A549 (cell line): Measurements from ENCODE around the gene AFG3L2. TPM values are rescaled to one million over a fixed set of nuclear protein-coding genes. Genes with fewer than 3 reads are reported as not detected.

Experiments
- ATAC-seq, 2 experiments: fragments of 200-7000 bp in 1 of 2; fragments of >200 bp in 1 of 2; cut with Nextera tagmentation in 1 of 2; cut with Tn5 transposase in 1 of 2; 3 replicates each; pipeline versions ENCODE4 v1.8.0 to v1.9.1; 2018 to 2020; ENCODE audit warnings: mild to moderate bottlenecking in 1 of 2, moderate library complexity in 1 of 2
- CTCF ChIA-PET: fragments of 300-600 bp; sonication (Branson Sonifier 250); formaldehyde crosslinking; extraction: SDS; loops from one replicate; lab custom pipeline; 2021; ENCODE audit warnings: antibody characterized with exemption, inconsistent platforms; lab: Yijun Ruan, JAX
- POLR2A ChIA-PET: fragments of 350-600 bp; formaldehyde crosslinking; extraction: SDS; loops from one replicate; lab custom pipeline; 2021; ENCODE audit warnings: antibody characterized with exemption, inconsistent platforms; lab: Yijun Ruan, JAX
- DNase-seq, 2 experiments: peaks; one replicate each; pipeline versions ENCODE4 v3.0.0 to v3.0.0-alpha.2; 2011 to 2016; ENCODE audit warnings: low read depth in 1 of 2, low spot score in 1 of 2
- FAIRE-seq: peaks from 2 replicates; lab custom pipeline; 2011; peaks lifted over from hg19 to GRCh38; lab: Jason Lieb, UNC
- H3K27ac ChIP-seq, 2 experiments: fragments of >200 bp; sonication (Bioruptor Twin); formaldehyde crosslinking; 3 replicates each; pipeline ENCODE4 v1.5.1; 2016 to 2017
- H3K4me1 ChIP-seq: fragments of >200 bp; sonication (Bioruptor Twin); formaldehyde crosslinking; 3 replicates; pipeline ENCODE4 v1.6.1; 2016
- H3K4me2 ChIP-seq: fragments of >200 bp; sonication (Bioruptor Twin); formaldehyde crosslinking; 3 replicates; pipeline ENCODE4 v1.6.1; 2016
- H3K4me3 ChIP-seq: fragments of >200 bp; sonication (Bioruptor Twin); formaldehyde crosslinking; 3 replicates; pipeline ENCODE4 v1.5.1; 2016
- H3K9me3 ChIP-seq: fragments of >200 bp; sonication (Bioruptor Twin); formaldehyde crosslinking; 3 replicates; pipeline ENCODE4 v1.6.1; 2016
- BCL3 ChIP-seq: fragments of >200 bp; sonication (Bioruptor Twin); formaldehyde crosslinking; IDR thresholded peaks from 3 replicates; pipeline ENCODE4 v1.6.1; 2016
- CBX2 ChIP-seq: fragments of 200-600 bp; sonication (generic); IDR thresholded peaks from 2 replicates; pipeline ENCODE4 v1.6.1; 2016; ENCODE audit warnings: low read depth, mild to moderate bottlenecking, borderline replicate concordance
- CEBPB ChIP-seq, 2 experiments: fragments of >200 bp in 1 of 2; sonication (Bioruptor Twin) in 1 of 2; formaldehyde crosslinking in 1 of 2; IDR thresholded peaks; 2 replicates each; pipeline ENCODE4 v1.6.1; 2012 to 2016
- CHD2 ChIP-seq: fragments of 150-350 bp; IDR thresholded peaks from 2 replicates; pipeline ENCODE4 v1.6.1; 2014; ENCODE audit warnings: low read length; ENCODE audit not compliant: partially characterized antibody
- CHD4 ChIP-seq: fragments of 200-600 bp; sonication (generic); IDR thresholded peaks from 2 replicates; pipeline ENCODE4 v1.6.1; 2016; ENCODE audit warnings: antibody characterized with exemption, mild to moderate bottlenecking, borderline replicate concordance
- CTCF ChIP-seq: fragments of >200 bp; sonication (Bioruptor Twin); formaldehyde crosslinking; IDR thresholded peaks from 3 replicates; pipeline ENCODE4 v1.5.1; 2016
- E2F6 ChIP-seq: IDR thresholded peaks from 2 replicates; pipeline ENCODE4 v1.6.1; 2012; ENCODE audit warnings: low read depth, borderline replicate concordance
- EP300 ChIP-seq, 2 experiments: fragments of >200 bp; sonication (Bioruptor Twin); formaldehyde crosslinking; IDR thresholded peaks; 2 replicates in 1 of 2; 3 replicates in 1 of 2; pipeline ENCODE4 v1.6.1; 2016 to 2017
- ESRRA ChIP-seq: fragments of 150-350 bp; IDR thresholded peaks from 2 replicates; pipeline ENCODE4 v1.6.1; 2014; ENCODE audit warnings: mild to moderate bottlenecking, low read length, borderline replicate concordance
- FOSB ChIP-seq: fragments of 250-450 bp; sonication (Bioruptor Pico); IDR thresholded peaks from 2 replicates; pipeline ENCODE4 v1.5.0; 2020; ENCODE audit warnings: mild to moderate bottlenecking, moderate library complexity
- FOXS1 ChIP-seq: fragments of 250-450 bp; sonication (Bioruptor Pico); IDR thresholded peaks from 2 replicates; pipeline ENCODE4 v1.5.0; 2020; ENCODE audit warnings: mild to moderate bottlenecking, moderate library complexity
- HDAC2 ChIP-seq: fragments of 200-600 bp; sonication (generic); IDR thresholded peaks from 2 replicates; pipeline ENCODE4 v1.6.1; 2016
- HES2 ChIP-seq: fragments of >200 bp; sonication (Bioruptor Twin); formaldehyde crosslinking; IDR thresholded peaks from 2 replicates; pipeline ENCODE4 v1.6.1; 2016
- JUN ChIP-seq, 2 experiments: fragments of >200 bp; sonication (Bioruptor Twin); formaldehyde crosslinking; IDR thresholded peaks; 2 replicates in 1 of 2; 3 replicates in 1 of 2; pipeline ENCODE4 v1.6.1; 2016 to 2017
- JUNB ChIP-seq: fragments of >200 bp; sonication (Bioruptor Twin); formaldehyde crosslinking; IDR thresholded peaks from 2 replicates; pipeline ENCODE4 v1.6.1; 2016
- KDM1A ChIP-seq: fragments of 200-600 bp; sonication (generic); IDR thresholded peaks from 2 replicates; pipeline ENCODE4 v1.6.1; 2016; ENCODE audit warnings: low read depth, mild to moderate bottlenecking
- MAFK ChIP-seq: fragments of 450-650 bp; IDR thresholded peaks from 2 replicates; pipeline ENCODE4 v1.6.1; 2014; ENCODE audit not compliant: partially characterized antibody
- MYC ChIP-seq: IDR thresholded peaks from 2 replicates; pipeline ENCODE4 v1.6.1; 2012; ENCODE audit warnings: mild to moderate bottlenecking, inconsistent platforms, low read length, improper control_type of control experiment, borderline replicate concordance
- PBX3 ChIP-seq: IDR thresholded peaks from 2 replicates; pipeline ENCODE4 v1.6.1; 2012
- POLR2A ChIP-seq: IDR thresholded peaks from 2 replicates; pipeline ENCODE4 v1.6.1; 2012; ENCODE audit warnings: mild to moderate bottlenecking, low read length
- RCOR1 ChIP-seq: fragments of 150-350 bp; IDR thresholded peaks from 2 replicates; pipeline ENCODE4 v1.6.1; 2014; ENCODE audit warnings: antibody characterized with exemption, low read length, low read depth
- SREBF2 ChIP-seq: fragments of 450-650 bp; IDR thresholded peaks from 2 replicates; pipeline ENCODE4 v1.6.1; 2014; ENCODE audit warnings: mild to moderate bottlenecking, moderate library complexity
- TP53 ChIP-seq: fragments of 250-450 bp; sonication (Bioruptor Pico); IDR thresholded peaks from 2 replicates; pipeline ENCODE4 v1.5.0; 2021; ENCODE audit warnings: mild to moderate bottlenecking, moderate library complexity
- ZC3H11A ChIP-seq: fragments of 450-650 bp; IDR thresholded peaks from 2 replicates; pipeline ENCODE4 v1.6.1; 2014; ENCODE audit warnings: antibody characterized with exemption, mild to moderate bottlenecking
- ZFP36 ChIP-seq: fragments of 450-650 bp; IDR thresholded peaks from 2 replicates; pipeline ENCODE4 v1.6.1; 2014; ENCODE audit warnings: borderline replicate concordance; ENCODE audit not compliant: partially characterized antibody
- ZNF302 ChIP-seq: fragments of 250-450 bp; sonication (Bioruptor Pico); IDR thresholded peaks from 2 replicates; pipeline ENCODE4 v1.9.0; 2021; ENCODE audit warnings: inconsistent platforms, mild to moderate bottlenecking, moderate library complexity
- ZSCAN20 ChIP-seq: fragments of 250-450 bp; sonication (Bioruptor Pico); IDR thresholded peaks from 2 replicates; pipeline ENCODE4 v1.8.0; 2022; ENCODE audit warnings: mild to moderate bottlenecking, moderate library complexity
- WGBS: methylation state at CpG from one replicate; pipeline ENCODE4 v1.1.6; 2017; ENCODE audit errors: missing lambda C conversion rate; 5-methylcytosine and 5-hydroxymethylcytosine counted together
- polyA plus RNA-seq, 4 experiments: library from polyadenylated mRNA; depleted of rRNA in 3 of 4; stranded (reverse); fragments of >200 nt; fragmentation: RNase III in 1 of 4; extraction: RNeasy Plus Mini Kit Qiagen cat#74134 plus additional on column Dnase treatment in 1 of 4; gene quantifications; 2 replicates in 3 of 4; 3 replicates in 1 of 4; pipeline ENCODE4 v1.2.3, GENCODE V29; 2011 to 2017

AFG3L2 gene
- polyA plus RNA-seq, 2 of the 4 experiments (the other 2 are of a cell fraction) = 33.7 to 56.4 TPM

- POLR2A ChIA-PET = no interaction called here
- TF ChIP-seq RCOR1 (no peak), KDM1A (no peak), CEBPB (IDR thresholded peaks at IDR 0.05) (no peak), SREBF2 (no peak), POLR2A (no peak), TP53 (no peak), EP300 (IDR thresholded peaks at IDR 0.05) (no peak), ESRRA (no peak), JUN (IDR thresholded peaks at IDR 0.05) (no peak), ZSCAN20 (CRISPR knock-in tag) (no peak), FOXS1 (CRISPR knock-in tag) (no peak), JUNB (no peak), CHD4 (no peak), HES2 (no peak), PBX3 (no peak), ZFP36 (no peak), MYC (no peak), CHD2 (no peak), E2F6 (no peak)
- DNase-seq (no peak), FAIRE-seq (no peak), ATAC-seq (peak in 1 of 2 experiments; percentile 21; a peak in 3 of 6 replicates)
- no peak overlapping the region for H3K4me3 ChIP-seq
- CTCF ChIA-PET = interaction anchor here (4.0 kb wide), 1 partner anchor 9 kb away, joined by 23 read pairs; no protein-coding TSS in a partner anchor
- H3K4me1 ChIP-seq = peaks cover 14% of the 10 kb centered on the region
- 30% methylated on average over 6 of the region's 6 CpGs for WGBS
- peak overlapping the region; percentile 45; the same call in 2 of the 3 replicates for H3K4me2 ChIP-seq
- no peak overlapping the region for H3K27ac ChIP-seq
- no peaks in the 10 kb centered on the region for H3K9me3 ChIP-seq
Observed at GRCh38 chr18:12336887-12337286, 40.1 kb downstream of the AFG3L2 start.

- DNase-seq = no peak
- peaks cover 14% of the 10 kb centered on the region for H3K4me1 ChIP-seq
Observed at GRCh38 chr18:12336171-12336613, 40.8 kb downstream of the AFG3L2 start.

More at GRCh38 chr18:12336171-12336613, 40.8 kb downstream of the AFG3L2 start:
- TF ChIP-seq HDAC2 (no peak), JUNB (no peak), BCL3 (no peak), TP53 (no peak), ZFP36 (no peak), ZNF302 (CRISPR knock-in tag) (no peak), ZC3H11A (no peak), KDM1A (no peak), MAFK (no peak), FOSB (CRISPR knock-in tag) (no peak), CBX2 (no peak), POLR2A (no peak), CTCF (no peak)
- TF ChIP-seq, all 56 proteins: peak for 0
- Histone ChIP-seq H3K9me3 (no peaks in the 10 kb centered on the region), H3K27ac (no peak overlapping the region), H3K4me2 (peak overlapping the region; percentile 45; the same call in 1 of the 3 replicates), H3K4me3 (no peak overlapping the region)
- CTCF ChIA-PET = interaction anchor here (0.8 to 2.0 kb wide), 2 partner anchors 13 to 16 kb away, joined by 3 to 4 read pairs; no protein-coding TSS in a partner anchor
- POLR2A ChIA-PET = no interaction called here
- WGBS = 97% methylated on average over 2 of the region's 2 CpGs
- no peak for FAIRE-seq
- ATAC-seq = no peak
